ENCODE results near the gene CELSR3. TPM values are rescaled to one million over a fixed set of nuclear protein-coding genes. Genes with fewer than 3 reads are reported as not detected.

CELSR3 gene
- total RNA-seq, 4 donors from 2014 or later = 0.33 to 0.75 (median 0.48) TPM

GRCh38 chr3:48692551-48692950, 29.9 kb upstream of the CELSR3 start:
- TF ChIP-seq, protein P1, sequence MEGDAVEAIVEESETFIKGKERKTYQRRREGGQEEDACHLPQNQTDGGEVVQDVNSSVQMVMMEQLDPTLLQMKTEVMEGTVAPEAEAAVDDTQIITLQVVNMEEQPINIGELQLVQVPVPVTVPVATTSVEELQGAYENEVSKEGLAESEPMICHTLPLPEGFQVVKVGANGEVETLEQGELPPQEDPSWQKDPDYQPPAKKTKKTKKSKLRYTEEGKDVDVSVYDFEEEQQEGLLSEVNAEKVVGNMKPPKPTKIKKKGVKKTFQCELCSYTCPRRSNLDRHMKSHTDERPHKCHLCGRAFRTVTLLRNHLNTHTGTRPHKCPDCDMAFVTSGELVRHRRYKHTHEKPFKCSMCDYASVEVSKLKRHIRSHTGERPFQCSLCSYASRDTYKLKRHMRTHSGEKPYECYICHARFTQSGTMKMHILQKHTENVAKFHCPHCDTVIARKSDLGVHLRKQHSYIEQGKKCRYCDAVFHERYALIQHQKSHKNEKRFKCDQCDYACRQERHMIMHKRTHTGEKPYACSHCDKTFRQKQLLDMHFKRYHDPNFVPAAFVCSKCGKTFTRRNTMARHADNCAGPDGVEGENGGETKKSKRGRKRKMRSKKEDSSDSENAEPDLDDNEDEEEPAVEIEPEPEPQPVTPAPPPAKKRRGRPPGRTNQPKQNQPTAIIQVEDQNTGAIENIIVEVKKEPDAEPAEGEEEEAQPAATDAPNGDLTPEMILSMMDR (IDR thresholded peaks at IDR 0.05; ENCODE audit: low read depth) = no peak

DNA sequence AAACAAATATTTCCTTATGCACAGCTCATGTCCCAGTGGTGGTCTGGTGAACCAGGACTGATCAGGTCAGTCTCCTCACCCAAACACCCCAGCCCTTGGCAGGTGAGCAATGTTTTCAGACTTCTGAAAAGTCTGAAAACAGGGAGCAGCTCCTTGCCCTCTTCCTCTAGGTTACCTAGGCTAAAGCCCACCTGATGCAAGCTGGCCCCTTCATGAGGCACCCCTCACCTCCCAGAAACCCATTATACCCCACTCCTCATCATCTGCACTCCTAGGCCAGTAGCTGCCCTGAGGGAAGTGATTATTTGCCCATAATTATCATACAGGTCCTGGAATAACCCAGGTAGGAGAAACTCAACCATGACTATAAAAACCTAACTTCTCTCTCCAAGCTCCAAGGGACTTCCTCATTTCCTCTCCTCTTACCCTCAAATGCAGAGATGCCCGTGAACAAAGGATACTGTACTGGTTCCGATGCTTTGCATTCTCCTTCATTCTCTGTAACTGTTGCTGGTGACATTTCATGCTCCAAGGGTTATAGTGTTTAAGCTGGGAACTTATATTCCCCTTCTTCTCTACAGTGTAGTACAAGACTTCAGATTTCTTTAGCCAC, 28.3 kb upstream of the CELSR3 start:
- TF ChIP-seq, protein P1 (IDR thresholded peaks at IDR 0.05; ENCODE audit: low read depth) = no peak

GRCh38 chr3:48689384-48689783, 26.7 kb upstream of the CELSR3 start:
- TF ChIP-seq, protein P1 (IDR thresholded peaks at IDR 0.05; ENCODE audit: low read depth) = no peak

- TF ChIP-seq, protein P1 (IDR thresholded peaks at IDR 0.05; ENCODE audit: low read depth) = no peak
These were observed 26.0 kb upstream of the CELSR3 start for GRCh38 chr3:48688737-48689075.

- TF ChIP-seq, protein P1 (IDR thresholded peaks at IDR 0.05; ENCODE audit: low read depth) = no peak
These were observed 25.5 kb upstream of the CELSR3 start for GRCh38 chr3:48688032-48688736.

GRCh38 chr3:48687220-48687678, 24.6 kb upstream of the CELSR3 start:
- TF ChIP-seq, protein P1 (IDR thresholded peaks at IDR 0.05; ENCODE audit: low read depth) = no peak

DNA sequence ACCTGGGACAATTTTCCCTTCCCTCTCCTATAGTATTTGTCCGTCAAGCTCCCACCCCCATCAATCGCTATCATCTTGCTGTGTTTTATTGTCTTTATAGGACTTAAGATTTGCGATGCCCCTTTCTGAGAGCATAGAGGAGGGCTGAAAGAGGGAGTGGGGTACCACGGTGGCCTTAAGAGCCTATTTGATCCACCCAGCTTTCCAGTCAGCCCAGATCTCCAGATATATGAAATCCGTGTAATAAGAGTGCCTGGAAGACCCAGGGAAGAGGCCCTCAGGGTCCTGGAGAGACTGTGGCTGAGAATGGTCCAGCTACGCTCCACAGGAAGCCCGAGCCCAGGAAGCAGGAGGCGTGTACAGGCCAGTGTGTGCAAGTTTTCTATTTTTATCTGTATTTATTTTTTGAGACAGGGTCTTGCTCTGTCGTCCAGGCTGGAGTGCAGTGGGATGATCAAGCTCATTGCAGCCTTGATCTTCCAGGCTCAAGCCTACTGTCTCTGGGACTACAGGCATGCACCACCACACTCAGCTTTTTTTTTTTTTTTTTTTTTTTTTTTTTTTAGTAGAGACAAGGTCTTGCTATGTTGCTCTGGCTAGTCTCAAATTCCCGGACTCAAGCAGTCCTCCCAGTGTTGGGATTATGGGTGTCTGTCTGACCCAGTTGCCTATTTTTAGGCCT, 24.0 kb upstream of the CELSR3 start:
- TF ChIP-seq, protein P1 (IDR thresholded peaks at IDR 0.05; ENCODE audit: low read depth) = no peak

All from subcutaneous adipose tissue (tissue), 4 donors.